Stomach (tissue), 9 donors: ENCODE measurements around the gene ITPR1. TPM values are rescaled to one million over a fixed set of nuclear protein-coding genes. Genes with fewer than 3 reads are reported as not detected.

Experiments
- DNase-seq, 2 donors: peaks; one replicate each; pipeline versions ENCODE4 v3.0.0 to v3.0.0-alpha.2; 2013 to 2019
- H3K27ac ChIP-seq, 5 donors: fragments of 200-600 bp in 4 of 5; sonication (generic) in 4 of 5; one replicate each; pipeline ENCODE4 v1.5.1; 2013 to 2019; ENCODE audit warnings: mild to moderate bottlenecking in 1 of 5, moderate library complexity in 1 of 5
- H3K27me3 ChIP-seq, 3 donors: fragments of 200-600 bp; sonication (generic); one replicate each; pipeline ENCODE4 v1.5.1; 2017 to 2019; ENCODE audit warnings: mixed run types in 1 of 3
- H3K36me3 ChIP-seq, 4 donors: fragments of 200-600 bp; sonication (generic); 1 replicate in 3 of 4; 2 replicates in 1 of 4; pipeline ENCODE4 v1.5.1; 2016 to 2019
- H3K4me1 ChIP-seq, 4 donors: fragments of 200-600 bp; sonication (generic); one replicate each; pipeline ENCODE4 v1.5.1; 2016 to 2019
- H3K4me3 ChIP-seq, 4 donors: fragments of 200-600 bp; sonication (generic) in 3 of 4; one replicate each; pipeline ENCODE4 v1.5.1; 2016 to 2019; ENCODE audit warnings: mild to moderate bottlenecking in 1 of 4
- H3K9me3 ChIP-seq, 4 donors: fragments of 200-600 bp; sonication (generic); one replicate each; pipeline ENCODE4 v1.5.1; 2016 to 2019
- EP300 ChIP-seq: sonication (generic); formaldehyde crosslinking; IDR thresholded peaks from one replicate; pipeline ENCODE4 v1.6.1; 2017; ENCODE audit warnings: antibody characterized with exemption
- POLR2A ChIP-seq, 4 donors: fragments of 450-650 bp; IDR thresholded peaks; one replicate each; pipeline ENCODE4 v1.6.1; 2016; ENCODE audit warnings: antibody characterized with exemption in 4 of 4, control low read depth in 2 of 4, mild to moderate bottlenecking in 1 of 4, moderate library complexity in 1 of 4
- POLR2AphosphoS5 ChIP-seq, 3 donors: sonication (generic); formaldehyde crosslinking; IDR thresholded peaks; one replicate each; pipeline ENCODE4 v1.6.1; 2016; ENCODE audit warnings: antibody characterized with exemption in 3 of 3
- WGBS, 5 donors: extraction: QIAGEN DNeasy Blood & Tissue Kit in 3 of 5; methylation state at CpG; one replicate each; pipeline versions ENCODE4 v1.1.5 to v1.1.7; 2013 to 2018; 5-methylcytosine and 5-hydroxymethylcytosine counted together
- intact Hi-C: fragments of 100-400 bp; cut with DNase I; formaldehyde crosslinking; loops from one replicate; pipeline ENCODE4 v1.15.1; 2023; ENCODE audit warnings: low total_unique reads
- polyA plus RNA-seq, 3 donors: library from polyadenylated mRNA; stranded (reverse); fragments of 200-250 nt; gene quantifications; one replicate each; pipeline ENCODE4 v1.2.3, GENCODE V29; 2013
- total RNA-seq, 5 donors: library from RNA; depleted of rRNA; stranded (reverse); fragments of >200 nt; gene quantifications; one replicate each; pipeline versions ENCODE4 v1.1.0 to v1.2.3, GENCODE V29; 2014 to 2016
- TF ChIP-seq, protein P1 (sequence below), 7 experiments: fragments of 450-650 bp in 4 of 7; fragments of 200-600 bp in 3 of 7; sonication (generic) in 3 of 7; IDR thresholded peaks; one replicate each; pipeline ENCODE4 v1.5.1; 2016 to 2019; ENCODE audit warnings: antibody characterized with exemption in 7 of 7, control low read depth in 2 of 7, mild to moderate bottlenecking in 1 of 7
- donor health status: healthy with polysubstance abuse.
- donor health status: Bipolar disorder and iron deficiency.
- donor health status: healthy.

ITPR1 gene
- total and polyA plus RNA-seq, 8 donors, result 6.6 to 192 (median 32.9) TPM

DNA sequence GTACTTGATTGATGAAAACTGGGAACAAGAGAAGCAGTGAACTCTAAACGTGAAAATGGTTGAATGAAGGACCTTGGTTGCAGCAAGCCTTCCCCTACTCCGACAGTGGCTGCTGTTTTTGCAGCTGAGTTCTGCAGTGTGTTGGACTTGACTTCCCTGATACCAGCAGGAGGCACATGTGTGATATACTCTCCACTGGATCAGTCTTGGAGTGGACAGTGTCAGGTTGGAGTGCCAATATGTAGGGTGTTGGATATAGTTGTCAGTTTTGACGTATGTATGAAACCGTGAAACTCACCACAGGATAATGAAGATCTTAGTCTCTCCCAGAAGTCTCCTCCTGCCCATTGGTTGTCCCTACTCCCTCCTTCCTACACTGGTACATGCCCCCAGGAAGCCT lies 106.5 kb downstream of the ITPR1 start:
- Histone ChIP-seq H3K36me3 (no peaks in the 10 kb centered on the region), H3K4me3 (no peak overlapping the region), H3K9me3 (no peaks in the 10 kb centered on the region), H3K27ac (no peak overlapping the region), H3K4me1 (peaks cover 0 to 31% (median 15%) of the 10 kb centered on the region in 4 donors), H3K27me3 (no peaks in the 10 kb centered on the region)
- intact Hi-C loops, result no loop called here
- WGBS, 5 donors, result 81 to 86% (median 83%) methylated on average over 4 of the region's 4 CpGs
- no peak for DNase-seq
- TF ChIP-seq EP300, result no peak
- TF ChIP-seq POLR2A (IDR thresholded peaks at IDR 0.05), result no peak
- TF ChIP-seq POLR2AphosphoS5 (IDR thresholded peaks at IDR 0.05), result no peak
- TF ChIP-seq, protein P1, sequence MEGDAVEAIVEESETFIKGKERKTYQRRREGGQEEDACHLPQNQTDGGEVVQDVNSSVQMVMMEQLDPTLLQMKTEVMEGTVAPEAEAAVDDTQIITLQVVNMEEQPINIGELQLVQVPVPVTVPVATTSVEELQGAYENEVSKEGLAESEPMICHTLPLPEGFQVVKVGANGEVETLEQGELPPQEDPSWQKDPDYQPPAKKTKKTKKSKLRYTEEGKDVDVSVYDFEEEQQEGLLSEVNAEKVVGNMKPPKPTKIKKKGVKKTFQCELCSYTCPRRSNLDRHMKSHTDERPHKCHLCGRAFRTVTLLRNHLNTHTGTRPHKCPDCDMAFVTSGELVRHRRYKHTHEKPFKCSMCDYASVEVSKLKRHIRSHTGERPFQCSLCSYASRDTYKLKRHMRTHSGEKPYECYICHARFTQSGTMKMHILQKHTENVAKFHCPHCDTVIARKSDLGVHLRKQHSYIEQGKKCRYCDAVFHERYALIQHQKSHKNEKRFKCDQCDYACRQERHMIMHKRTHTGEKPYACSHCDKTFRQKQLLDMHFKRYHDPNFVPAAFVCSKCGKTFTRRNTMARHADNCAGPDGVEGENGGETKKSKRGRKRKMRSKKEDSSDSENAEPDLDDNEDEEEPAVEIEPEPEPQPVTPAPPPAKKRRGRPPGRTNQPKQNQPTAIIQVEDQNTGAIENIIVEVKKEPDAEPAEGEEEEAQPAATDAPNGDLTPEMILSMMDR (IDR thresholded peaks at IDR 0.05), result no peak

DNA sequence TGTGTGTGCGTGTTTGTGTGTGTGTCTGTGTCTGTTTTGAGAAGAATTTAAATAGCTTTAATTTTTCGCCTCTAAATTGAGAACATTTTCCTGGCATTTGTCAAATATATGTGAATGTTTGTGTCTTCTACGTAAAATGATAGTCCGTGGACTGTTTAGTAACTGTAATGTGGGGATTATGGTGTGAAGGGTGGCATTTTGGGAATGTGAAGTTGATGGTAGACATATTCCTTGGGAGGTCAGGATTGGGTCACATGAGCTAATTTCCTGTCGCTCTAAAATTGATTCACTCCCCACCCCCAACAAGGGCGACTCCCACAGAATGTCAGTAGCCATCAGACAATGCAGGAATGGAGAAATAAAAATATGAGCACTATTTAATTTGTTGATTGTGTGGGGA lies 107.3 kb downstream of the ITPR1 start:
- intact Hi-C loops, result no loop called here
- H3K4me3 ChIP-seq, result no peak overlapping the region
- no peak for TF ChIP-seq EP300
- no peak for TF ChIP-seq POLR2AphosphoS5 (IDR thresholded peaks at IDR 0.05)
- TF ChIP-seq, protein P1 (IDR thresholded peaks at IDR 0.05), result no peak
- no peak for TF ChIP-seq POLR2A (IDR thresholded peaks at IDR 0.05)
- H3K27ac ChIP-seq, result no peak overlapping the region
- H3K4me1 ChIP-seq, result peaks cover 0 to 26% (median 15%) of the 10 kb centered on the region in 4 donors
- no peak for DNase-seq
- whole genome bisulfite sequencing, 5 donors, result 61 to 79% (median 69%) methylated on average over 6 of the region's 6 CpGs
- H3K36me3 ChIP-seq, result no peaks in the 10 kb centered on the region
- H3K27me3 ChIP-seq, result no peaks in the 10 kb centered on the region
- no peaks in the 10 kb centered on the region for H3K9me3 ChIP-seq

DNA sequence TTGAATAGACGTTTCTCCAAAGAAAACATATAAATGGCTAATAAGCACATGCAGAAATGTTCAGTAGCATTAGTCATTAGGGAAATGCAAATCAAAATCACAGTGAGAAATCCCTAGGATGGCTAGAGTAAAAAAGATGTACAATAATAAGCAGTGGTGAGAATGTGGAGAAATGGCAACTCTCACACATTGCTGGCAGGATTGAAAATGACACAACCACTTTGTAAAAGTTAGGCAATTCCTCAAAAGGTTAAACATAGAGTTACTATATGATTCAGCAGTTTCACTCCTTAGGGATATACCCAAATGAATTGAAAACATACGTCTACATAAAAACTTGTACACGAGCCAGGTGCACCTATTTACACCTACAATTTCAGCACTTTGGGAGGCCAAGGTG lies 108.7 kb downstream of the ITPR1 start:
- Histone ChIP-seq H3K27me3 (no peaks in the 10 kb centered on the region), H3K27ac (no peak overlapping the region), H3K4me3 (no peak overlapping the region), H3K4me1 (peaks cover 0 to 34% (median 10%) of the 10 kb centered on the region in 4 donors), H3K36me3 (no peaks in the 10 kb centered on the region), H3K9me3 (no peaks in the 10 kb centered on the region)
- DNase-seq, result no peak
- no peak for TF ChIP-seq EP300
- TF ChIP-seq POLR2A (IDR thresholded peaks at IDR 0.05), result no peak
- TF ChIP-seq, protein P1 (IDR thresholded peaks at IDR 0.05), result no peak
- no peak for TF ChIP-seq POLR2AphosphoS5 (IDR thresholded peaks at IDR 0.05)
- WGBS, 5 donors, result 74 to 82% (median 76%) methylated on average over 3 of the region's 3 CpGs
- intact Hi-C loops, result no loop called here

DNA sequence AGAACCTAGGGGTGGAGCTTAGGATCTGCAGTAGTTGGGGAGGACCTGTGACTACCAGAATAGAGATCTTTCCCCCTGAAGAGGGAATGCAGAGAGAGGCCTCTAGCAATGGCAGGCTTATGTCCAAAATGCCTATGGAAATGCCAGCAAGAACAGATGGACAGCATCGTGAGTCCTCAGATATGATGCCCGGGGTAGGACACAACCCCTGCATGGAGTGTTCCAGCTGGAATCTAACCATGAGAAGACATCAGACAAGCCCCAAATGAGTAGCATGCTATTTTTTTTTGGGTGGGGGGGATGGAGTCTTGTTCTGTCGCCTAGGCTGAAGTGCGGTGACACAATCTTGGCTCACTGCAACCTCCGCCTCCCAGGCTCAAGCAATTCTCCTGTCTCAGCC lies 111.5 kb downstream of the ITPR1 start:
- H3K4me3 ChIP-seq, result no peak overlapping the region
- TF ChIP-seq, protein P1 (IDR thresholded peaks at IDR 0.05), result no peak
- no peak for TF ChIP-seq EP300
- no peak for TF ChIP-seq POLR2A (IDR thresholded peaks at IDR 0.05)
- no peak for TF ChIP-seq POLR2AphosphoS5 (IDR thresholded peaks at IDR 0.05)
- H3K27ac ChIP-seq, result no peak overlapping the region
- H3K27me3 ChIP-seq, result no peaks in the 10 kb centered on the region
- peaks cover 0 to 29% (median 7%) of the 10 kb centered on the region in 4 donors for H3K4me1 ChIP-seq
- intact Hi-C loops, result no loop called here
- H3K9me3 ChIP-seq, result no peaks in the 10 kb centered on the region
- H3K36me3 ChIP-seq, result no peaks in the 10 kb centered on the region
- no peak for DNase-seq
- 92 to 99% (median 94%) methylated on average over 4 to 5 of the region's 5 CpGs for WGBS, 5 donors
